ENCODE results near the gene COG1.
A peak's percentile ranks its signal among the peaks of the same experiment; 100 is the strongest.
"Not testable (repeated sequence)": the region's sequence is repeated elsewhere in the genome, so short reads cannot be mapped to it uniquely, and the experiment has no call there.

The COG1 gene

DNA sequence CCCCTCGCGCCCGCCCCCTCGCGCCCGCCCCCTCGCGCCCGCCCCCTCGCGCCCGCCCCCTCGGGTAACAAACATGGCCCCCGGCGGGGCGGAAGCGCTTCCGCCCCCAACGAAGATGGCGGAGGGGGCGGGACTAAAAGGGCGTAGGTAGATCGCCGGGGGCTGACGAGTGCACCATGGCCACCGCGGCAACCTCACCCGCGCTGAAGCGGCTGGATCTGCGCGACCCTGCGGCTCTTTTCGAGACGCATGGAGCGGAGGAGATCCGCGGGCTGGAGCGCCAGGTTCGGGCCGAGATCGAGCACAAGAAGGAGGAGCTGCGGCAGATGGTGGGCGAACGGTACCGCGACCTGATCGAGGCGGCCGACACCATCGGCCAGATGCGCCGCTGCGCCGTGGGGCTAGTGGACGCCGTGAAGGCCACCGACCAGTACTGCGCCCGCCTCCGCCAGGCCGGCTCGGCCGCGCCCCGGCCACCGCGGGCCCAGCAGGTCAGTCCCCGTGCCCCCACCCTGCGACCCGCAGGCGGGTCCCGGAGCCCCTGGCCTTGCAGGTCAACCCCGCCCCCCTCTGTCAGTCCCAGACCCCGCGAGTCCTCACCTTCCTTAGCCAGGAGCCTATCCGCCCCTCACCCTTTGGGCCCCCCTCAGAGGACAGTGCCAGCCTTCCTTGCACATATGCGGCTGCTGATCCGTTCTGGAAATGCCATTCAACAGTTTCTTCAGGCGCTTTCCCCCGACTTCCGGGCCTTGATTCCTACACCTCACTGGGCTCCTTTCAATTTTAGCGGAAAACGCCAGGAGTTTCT is at the start of gene COG1:
Gene COG1 (plus strand): TSS at position 162 of the 808 bp plus-strand sequence. CDS start 15 bp downstream, at position 177.
- DNase-seq = peak; percentile 82

- DNase-seq = not testable (repeated sequence)
Measured at GRCh38 chr17:73144209-73144608, 48.6 kb upstream of the COG1 start.

DNA sequence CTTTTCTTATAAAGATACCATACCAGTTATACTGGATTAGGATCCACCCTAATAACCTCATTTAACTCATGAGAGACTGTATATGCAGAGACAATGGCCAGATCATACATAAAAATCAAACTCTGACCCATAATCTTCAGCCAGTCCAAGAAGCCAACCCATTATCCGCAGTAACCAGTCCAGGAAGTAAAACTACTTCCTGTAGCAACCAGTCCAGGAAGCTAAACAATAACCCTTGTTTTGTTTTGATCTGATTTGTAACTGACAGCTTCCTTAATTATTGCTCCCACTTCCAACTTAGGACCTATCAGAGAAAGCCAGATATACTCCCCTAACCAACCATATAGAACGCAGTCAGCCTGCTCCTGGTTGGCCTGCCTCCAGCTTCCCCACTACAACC is 47.2 kb upstream of the COG1 start:
- no peak for DNase-seq

DNA sequence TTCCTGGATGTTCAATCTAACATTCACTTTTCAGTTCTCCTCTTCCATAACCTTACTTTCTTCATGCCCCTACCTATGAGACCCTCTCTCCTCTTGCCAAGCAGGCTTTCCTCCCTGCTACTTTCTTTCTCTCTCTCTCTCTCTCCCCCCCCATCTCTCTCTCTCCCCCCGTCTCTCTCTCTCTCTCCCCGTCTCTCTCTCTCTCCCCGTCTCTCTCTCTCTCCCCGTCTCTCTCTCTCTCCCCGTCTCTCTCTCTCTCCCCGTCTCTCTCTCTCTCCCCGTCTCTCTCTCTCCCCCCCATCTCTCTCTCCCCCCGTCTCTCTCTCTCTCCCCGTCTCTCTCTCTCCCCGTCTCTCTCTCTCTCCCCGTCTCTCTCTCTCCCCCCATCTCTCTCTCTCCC is 45.1 kb upstream of the COG1 start:
- DNase-seq = not testable (repeated sequence)

- DNase-seq = no peak
Measured at GRCh38 chr17:73148540-73149334, 44.1 kb upstream of the COG1 start.

- not testable (repeated sequence) for DNase-seq
Measured at GRCh38 chr17:73150622-73151300, 42.1 kb upstream of the COG1 start.

GRCh38 chr17:73151916-73152632 is 40.8 kb upstream of the COG1 start:
- no peak for DNase-seq

DNA sequence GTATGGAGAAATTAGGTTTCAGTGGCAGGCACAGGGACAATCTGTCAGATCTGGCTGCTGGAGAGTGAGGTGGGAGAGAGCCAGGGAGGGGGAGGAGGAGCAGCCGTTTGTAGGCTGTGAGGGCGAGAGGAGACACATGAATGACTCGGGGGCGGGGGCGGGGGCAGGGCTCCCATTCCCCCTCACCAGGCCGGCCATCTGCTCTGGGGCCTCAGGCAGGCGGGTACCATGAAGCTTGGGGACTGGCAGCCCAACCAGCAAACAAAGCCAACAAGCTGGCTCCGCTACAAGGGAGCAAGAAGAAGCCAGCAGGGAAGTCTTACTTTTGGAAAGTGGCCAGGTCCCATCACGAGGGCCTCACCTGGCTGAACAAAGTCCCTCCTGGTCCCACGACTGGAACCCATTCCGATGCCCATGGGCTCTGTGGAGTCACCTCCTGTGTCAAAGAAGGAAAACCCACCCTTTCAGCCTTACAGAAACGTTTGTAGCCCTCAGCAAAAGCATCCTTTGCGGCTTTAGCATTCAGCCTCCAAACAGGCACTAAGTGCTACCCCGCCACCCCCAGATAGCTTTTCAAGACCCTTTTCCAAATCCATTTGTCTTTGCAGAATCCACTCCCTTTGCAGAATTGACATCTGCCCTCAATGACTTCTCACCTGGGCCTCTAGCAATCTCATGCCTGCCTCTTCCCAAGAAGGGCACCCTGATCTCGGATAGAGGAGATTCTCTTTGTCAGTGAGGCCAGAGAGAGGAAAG is 37.3 kb upstream of the COG1 start:
- no peak for DNase-seq

DNA sequence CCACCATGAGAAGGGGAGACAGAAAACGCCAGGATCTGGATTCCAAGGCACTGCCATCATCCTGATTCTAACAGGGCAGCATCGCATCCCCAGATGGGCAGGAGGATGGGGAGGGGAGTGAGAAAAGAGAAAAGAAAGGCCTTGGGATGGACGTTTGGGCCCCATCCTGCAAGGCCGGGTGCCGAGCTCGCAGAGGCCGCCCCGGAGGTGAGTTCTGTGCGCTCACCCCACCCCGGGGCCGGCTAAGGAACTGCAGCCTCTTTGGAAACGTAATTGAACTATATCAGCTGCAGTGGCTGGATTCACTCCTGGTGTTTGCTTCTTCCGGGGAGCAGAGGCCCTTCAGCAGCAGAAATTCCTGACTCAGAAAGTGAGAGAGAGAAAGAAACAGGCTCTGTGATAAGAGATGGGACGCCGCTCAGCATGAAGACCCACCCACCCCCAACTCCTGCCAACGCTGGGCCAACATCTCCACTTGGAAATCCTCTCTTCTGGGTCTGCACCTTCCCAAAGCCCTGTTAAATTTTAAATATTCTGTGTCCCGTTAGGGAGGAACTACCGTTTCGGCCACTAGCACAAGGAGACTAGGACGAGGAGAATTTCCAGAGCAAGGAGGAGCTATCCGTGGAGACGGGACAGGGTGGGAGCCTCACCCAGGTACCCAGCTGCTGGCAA is 36.6 kb upstream of the COG1 start:
- DNase-seq = no peak

DNA sequence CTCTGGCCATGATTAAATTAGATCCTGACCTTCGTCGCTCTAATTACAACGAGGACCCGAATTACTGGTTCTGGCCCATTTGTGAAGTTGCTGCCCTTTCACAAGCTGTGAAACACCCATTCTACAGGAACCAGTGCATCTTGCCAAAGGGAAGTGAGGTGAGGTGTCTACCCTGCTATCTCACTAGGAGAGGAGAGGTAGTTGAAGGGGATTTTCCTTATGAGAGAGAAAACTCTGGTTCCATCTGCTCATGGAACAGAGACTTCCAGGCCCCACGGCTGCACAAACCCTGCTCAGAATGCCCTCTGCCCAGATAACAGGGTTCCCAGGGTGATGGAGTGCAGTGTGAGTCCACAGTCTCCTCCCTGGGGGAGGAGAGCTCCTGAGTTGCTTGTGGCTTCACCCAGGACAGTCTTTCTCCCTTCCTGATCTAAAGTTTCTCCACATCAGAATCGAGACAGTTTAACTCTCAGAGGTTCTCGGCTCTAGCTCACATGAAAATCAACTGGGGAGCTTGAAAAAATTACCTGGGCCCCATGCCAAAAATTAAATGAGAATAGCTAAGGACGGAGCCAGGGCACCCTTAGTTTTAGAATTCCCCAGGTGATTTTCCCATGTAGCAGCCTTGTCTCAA is 35.9 kb upstream of the COG1 start:
- DNase-seq = no peak

- no peak for DNase-seq
Measured at GRCh38 chr17:73157521-73157890, 35.3 kb upstream of the COG1 start.

DNA sequence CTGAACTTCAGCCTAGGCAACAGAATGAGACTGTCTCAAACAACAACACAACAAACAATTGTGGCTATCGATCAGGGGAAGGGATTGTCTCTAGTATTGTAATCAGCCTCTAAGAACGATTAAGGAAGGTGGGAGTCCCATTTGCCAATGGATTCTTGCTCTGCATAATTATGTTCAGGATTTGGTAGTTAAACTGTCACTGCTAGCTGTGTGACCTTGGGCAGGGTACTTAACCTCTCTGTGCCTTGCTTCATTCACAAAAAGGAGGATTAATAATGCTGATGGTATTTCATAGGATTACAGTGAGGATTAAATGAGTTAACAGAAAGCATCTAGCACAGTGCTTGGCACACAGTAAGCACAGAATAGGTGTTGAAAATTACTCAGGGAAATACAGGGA is 34.7 kb upstream of the COG1 start:
- DNase-seq = no peak

DNA sequence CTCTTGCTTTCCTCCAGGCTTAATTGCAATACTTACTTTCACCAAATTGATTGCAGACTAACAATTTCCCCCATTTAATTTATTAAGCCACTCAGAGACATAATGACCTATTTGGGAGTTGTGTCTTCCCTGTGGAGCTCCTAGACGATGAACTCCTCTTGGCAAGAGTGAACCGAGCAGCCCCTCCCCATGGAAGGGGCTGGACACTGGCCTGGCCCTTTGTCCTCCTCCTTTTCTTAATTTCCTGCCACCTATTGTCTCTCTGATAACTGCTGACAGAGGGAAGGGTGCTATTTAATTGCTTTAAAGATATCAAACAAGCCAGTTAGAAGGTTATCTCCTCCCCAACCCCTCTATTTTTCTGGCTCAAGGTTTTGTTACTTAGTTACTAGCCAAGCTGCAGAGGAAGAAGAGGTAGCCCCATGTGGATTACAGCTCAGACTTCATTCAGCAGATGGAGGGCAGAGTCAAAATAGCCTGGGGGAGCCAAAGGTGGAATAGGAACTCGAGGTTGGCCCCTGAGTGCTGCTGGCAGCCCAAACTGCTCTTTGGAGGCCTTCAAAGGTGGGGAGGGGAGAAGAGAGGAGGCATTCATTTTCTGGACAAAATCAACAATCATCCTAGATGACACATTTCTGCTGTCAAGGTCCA is 31.8 kb upstream of the COG1 start:
- DNase-seq = no peak

DNA sequence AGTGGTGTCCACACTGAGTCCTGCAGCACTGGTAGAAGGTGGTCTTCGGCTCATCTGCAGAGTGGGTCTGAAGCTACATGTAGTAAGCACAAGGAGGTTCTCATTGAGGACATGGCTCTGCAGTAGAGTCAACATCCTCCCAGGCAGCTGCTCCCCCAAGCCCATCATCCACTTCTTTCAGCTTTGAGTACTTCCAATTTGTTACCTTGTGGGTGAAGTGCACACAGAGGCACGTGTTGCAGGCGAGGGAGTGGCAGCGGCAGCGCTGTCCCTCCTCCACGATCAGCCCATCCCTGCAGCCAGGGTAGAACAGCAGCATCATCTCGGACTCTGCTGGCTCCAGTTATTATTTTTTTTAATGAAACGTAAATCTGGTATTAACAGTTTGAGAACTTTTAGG is 29.8 kb upstream of the COG1 start:
- DNase-seq = no peak

- no peak for DNase-seq
Measured at GRCh38 chr17:73165616-73166404, 27.0 kb upstream of the COG1 start.

DNA sequence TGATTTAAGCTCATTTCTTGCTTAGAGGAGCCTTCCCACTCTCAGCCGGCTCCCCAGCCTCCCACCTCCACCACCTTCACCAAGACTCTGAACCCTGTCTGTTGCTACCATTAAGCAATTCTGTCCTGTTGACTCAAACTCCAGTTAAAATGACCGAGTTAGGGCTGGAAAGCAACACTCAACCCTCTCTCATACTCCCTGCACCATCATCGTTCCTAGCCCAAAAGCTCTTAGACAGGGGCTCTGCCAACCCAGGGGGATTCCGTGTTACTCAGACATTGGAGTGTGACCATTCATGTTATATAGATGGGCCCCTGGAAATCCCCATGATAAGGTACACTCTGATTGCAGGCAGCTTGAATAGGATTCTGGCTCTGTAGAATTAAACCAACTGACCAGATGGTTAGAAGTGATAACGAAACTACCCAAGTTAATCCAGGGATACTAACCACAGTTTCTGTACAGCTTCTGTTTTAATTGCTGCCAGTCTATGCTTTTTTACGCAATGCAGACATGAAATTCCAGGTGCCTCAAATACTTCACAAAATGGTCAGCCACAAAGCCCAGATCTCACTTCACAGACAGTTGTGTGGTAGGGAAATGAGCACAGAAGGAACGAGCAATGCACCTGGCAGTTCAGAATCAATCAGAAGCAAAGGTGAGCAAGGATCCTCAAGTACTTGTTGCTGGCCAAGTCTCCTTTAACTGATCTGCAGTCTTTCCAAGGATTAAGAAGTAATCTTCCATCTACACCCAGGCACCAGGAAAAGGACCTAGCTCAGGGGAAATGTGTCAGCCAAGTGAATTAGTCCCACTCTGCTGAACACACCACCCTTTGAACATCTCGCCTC is 25.9 kb upstream of the COG1 start:
- DNase-seq = no peak

DNA sequence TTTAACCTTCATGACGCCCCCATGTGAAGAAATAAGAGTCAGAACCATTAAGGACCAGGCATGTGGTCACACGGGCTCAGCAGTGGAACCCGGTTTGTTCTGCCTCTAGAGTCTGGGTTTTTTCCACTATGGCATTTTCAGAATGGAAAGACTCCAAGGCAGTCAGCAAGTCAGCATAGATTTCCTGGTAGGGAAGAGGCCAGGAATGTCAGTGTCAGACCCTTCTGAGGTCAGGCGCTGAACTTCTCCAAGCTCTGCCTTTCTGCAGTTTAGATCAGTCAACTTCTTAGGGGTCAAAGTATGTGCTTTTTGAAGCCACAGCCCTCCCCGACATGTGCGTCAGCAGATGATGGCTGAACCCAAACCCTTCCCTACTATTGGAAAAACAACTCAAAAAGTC is 24.2 kb upstream of the COG1 start:
- no peak for DNase-seq

DNA sequence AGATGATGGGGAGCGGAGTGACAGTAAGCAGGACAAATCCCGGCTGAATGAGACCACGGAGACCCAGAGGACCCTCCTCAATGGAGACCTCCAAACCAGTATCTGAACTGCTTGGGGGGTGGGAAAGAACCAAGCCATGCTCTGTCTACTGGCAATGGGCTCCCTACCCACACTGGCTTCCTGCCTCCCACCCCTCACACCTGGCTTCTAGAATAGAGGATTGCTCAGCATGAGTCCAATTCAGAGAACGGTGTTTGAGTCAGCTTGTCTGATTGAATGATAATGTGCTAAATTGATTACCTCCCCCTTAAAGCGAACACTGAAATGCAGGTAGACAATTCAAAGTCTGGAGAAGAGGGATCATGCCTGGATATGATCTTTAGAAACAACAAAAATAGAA is 22.5 kb upstream of the COG1 start:
- no peak for DNase-seq

DNA sequence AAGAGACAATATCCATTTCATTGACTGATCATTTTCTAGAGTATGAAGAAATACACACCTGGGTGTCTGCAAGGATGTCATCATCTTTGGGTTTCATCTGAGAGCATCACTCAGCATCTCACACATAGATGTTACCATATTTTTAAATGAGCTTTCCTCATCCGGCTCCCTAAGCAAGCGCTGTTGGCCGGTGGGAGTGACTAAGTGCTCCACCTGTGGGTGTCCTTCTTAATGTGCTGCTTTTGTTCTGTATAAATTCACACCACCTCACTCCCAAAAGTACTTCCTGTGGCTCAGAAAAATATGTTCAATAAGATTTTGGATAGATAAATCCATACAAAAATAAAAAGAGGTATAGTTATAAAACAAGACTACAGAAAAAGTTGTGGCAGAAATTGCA is 20.6 kb upstream of the COG1 start:
- DNase-seq = no peak
